Measurements from ENCODE around the gene HBEGF.

DNA sequence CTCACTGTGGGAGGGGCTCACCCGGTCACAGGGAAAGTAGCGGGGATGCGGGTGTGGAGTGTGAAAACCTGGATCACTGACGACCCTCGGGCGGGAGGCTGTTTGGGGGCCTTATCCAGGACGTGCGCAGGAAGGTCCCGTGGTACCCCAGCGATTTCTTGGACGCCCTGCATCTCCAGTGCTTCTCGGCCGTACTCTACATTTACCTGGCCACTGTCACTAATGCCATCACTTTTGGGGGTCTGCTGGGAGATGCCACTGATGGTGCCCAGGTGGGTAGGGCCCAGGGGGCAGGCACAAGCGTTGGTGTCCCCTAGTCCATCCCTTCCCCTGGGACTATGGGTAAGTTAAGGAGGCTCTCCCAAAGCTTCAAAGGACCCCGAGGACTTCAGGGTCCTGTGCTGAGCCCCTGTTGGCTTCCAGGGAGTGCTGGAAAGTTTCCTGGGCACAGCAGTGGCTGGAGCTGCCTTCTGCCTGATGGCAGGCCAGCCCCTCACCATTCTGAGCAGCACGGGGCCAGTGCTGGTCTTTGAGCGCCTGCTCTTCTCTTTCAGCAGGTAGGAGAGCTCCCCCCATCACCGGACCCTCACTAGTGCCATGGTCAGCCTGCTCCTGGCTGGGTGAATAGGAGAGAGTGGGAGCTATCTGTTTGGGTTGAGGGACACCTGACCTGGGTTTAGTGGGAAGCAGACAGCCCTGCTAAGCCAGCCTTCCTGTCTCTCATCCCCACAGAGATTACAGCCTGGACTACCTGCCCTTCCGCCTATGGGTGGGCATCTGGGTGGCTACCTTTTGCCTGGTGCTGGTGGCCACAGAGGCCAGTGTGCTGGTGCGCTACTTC is 17.4 kb upstream of the HBEGF start:
- TF ChIP-seq, protein P1, sequence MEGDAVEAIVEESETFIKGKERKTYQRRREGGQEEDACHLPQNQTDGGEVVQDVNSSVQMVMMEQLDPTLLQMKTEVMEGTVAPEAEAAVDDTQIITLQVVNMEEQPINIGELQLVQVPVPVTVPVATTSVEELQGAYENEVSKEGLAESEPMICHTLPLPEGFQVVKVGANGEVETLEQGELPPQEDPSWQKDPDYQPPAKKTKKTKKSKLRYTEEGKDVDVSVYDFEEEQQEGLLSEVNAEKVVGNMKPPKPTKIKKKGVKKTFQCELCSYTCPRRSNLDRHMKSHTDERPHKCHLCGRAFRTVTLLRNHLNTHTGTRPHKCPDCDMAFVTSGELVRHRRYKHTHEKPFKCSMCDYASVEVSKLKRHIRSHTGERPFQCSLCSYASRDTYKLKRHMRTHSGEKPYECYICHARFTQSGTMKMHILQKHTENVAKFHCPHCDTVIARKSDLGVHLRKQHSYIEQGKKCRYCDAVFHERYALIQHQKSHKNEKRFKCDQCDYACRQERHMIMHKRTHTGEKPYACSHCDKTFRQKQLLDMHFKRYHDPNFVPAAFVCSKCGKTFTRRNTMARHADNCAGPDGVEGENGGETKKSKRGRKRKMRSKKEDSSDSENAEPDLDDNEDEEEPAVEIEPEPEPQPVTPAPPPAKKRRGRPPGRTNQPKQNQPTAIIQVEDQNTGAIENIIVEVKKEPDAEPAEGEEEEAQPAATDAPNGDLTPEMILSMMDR (IDR thresholded peaks at IDR 0.05; ENCODE audit: low read depth, low read length) = no peak
- TF ChIP-seq POLR2A (IDR thresholded peaks at IDR 0.05; ENCODE audit: extremely low read depth, insufficient read length) (no peak), MYC (IDR thresholded peaks at IDR 0.05; ENCODE audit: low read depth, low read length) (no peak)
- TF ChIP-seq, protein P2, sequence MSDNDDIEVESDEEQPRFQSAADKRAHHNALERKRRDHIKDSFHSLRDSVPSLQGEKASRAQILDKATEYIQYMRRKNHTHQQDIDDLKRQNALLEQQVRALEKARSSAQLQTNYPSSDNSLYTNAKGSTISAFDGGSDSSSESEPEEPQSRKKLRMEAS (IDR thresholded peaks at IDR 0.05; ENCODE audit: low read depth, low read length) = no peak
